Left ventricle myocardium inferior (tissue), 1 donor: ENCODE measurements around the gene KIF21A. TPM values are rescaled to one million over a fixed set of nuclear protein-coding genes. Genes with fewer than 3 reads are reported as not detected.

ENCODE experiments used
- DNase-seq: peaks from one replicate; pipeline ENCODE4 v3.0.0-alpha.2; 2020
- H3K27ac ChIP-seq: fragments of 200-600 bp; replicated peaks from 2 replicates; pipeline ENCODE4 v1.8.0; 2021
- H3K27me3 ChIP-seq: fragments of 200-600 bp; 2 replicates; pipeline ENCODE4 v1.8.0; 2021; ENCODE audit warnings: low read depth
- H3K36me3 ChIP-seq: fragments of 200-600 bp; 2 replicates; pipeline ENCODE4 v1.8.0; 2021
- H3K4me1 ChIP-seq: fragments of 200-600 bp; 2 replicates; pipeline ENCODE4 v1.8.0; 2021
- H3K4me3 ChIP-seq: fragments of 200-600 bp; 2 replicates; pipeline ENCODE4 v1.8.0; 2021; ENCODE audit warnings: mild to moderate bottlenecking, moderate library complexity
- H3K9me3 ChIP-seq: fragments of 200-600 bp; replicated peaks from 2 replicates; pipeline ENCODE4 v1.8.0; 2021
- CTCF ChIP-seq: fragments of 200-600 bp; IDR thresholded peaks from 2 replicates; pipeline ENCODE4 v1.8.0; 2021; ENCODE audit warnings: antibody characterized with exemption, mild to moderate bottlenecking, borderline replicate concordance
- intact Hi-C: fragments of 100-400 bp; cut with micrococcal nuclease; formaldehyde crosslinking; loops from one replicate; pipeline ENCODE4 v1.11.0; 2022
- total RNA-seq: library from RNA; stranded (reverse); fragmentation: NEBNext Ultra II Directional; extraction: Animal tissue kit (Norgen Biotek cat#: 25700); gene quantifications from one replicate; pipeline ENCODE4 v1.2.1, GENCODE V29; 2021
- donor health status: DM: no; HTN: yes; CAD: no; lungs with severe emphysema.

The KIF21A gene
- total RNA-seq, 1 donor from 2014 or later, result 49.8 TPM

- TF ChIP-seq CTCF, result no peak
- DNase-seq, result no peak
- intact Hi-C loops, result no loop called here
Observed at GRCh38 chr12:39368096-39368495, 74.8 kb downstream of the KIF21A start.

GRCh38 chr12:39367494-39367893 is 75.4 kb downstream of the KIF21A start:
- intact Hi-C loops, result no loop called here
- TF ChIP-seq CTCF, result no peak

More at GRCh38 chr12:39368096-39368495, 74.8 kb downstream of the KIF21A start:
- H3K27ac ChIP-seq, result no peak overlapping the region
- no peaks in the 10 kb centered on the region for H3K4me1 ChIP-seq
- peaks cover 23% of the 10 kb centered on the region for H3K36me3 ChIP-seq
- no peaks in the 10 kb centered on the region for H3K9me3 ChIP-seq
- H3K4me3 ChIP-seq, result no peak overlapping the region
- no peaks in the 10 kb centered on the region for H3K27me3 ChIP-seq

GRCh38 chr12:39365364-39366001 is 77.4 kb downstream of the KIF21A start:
- Histone ChIP-seq H3K4me3 (no peak overlapping the region), H3K27me3 (no peaks in the 10 kb centered on the region), H3K4me1 (no peaks in the 10 kb centered on the region), H3K9me3 (no peaks in the 10 kb centered on the region), H3K36me3 (peaks cover 33% of the 10 kb centered on the region), H3K27ac (no peak overlapping the region)
- intact Hi-C loops, result no loop called here
- peak; percentile 37 for TF ChIP-seq CTCF
- DNase-seq, result no peak

More at GRCh38 chr12:39367494-39367893, 75.4 kb downstream of the KIF21A start:
- H3K4me1 ChIP-seq, result no peaks in the 10 kb centered on the region
- H3K9me3 ChIP-seq, result no peaks in the 10 kb centered on the region
- DNase-seq, result no peak
- no peak overlapping the region for H3K27ac ChIP-seq
- H3K27me3 ChIP-seq, result no peaks in the 10 kb centered on the region
- H3K36me3 ChIP-seq, result peaks cover 23% of the 10 kb centered on the region
- no peak overlapping the region for H3K4me3 ChIP-seq

- no peaks in the 10 kb centered on the region for H3K27me3 ChIP-seq
Observed at GRCh38 chr12:39364196-39364595, 78.7 kb downstream of the KIF21A start.

GRCh38 chr12:39359645-39360044 is 83.3 kb downstream of the KIF21A start:
- Histone ChIP-seq H3K36me3 (peaks cover 23% of the 10 kb centered on the region), H3K4me1 (no peaks in the 10 kb centered on the region), H3K27ac (no peak overlapping the region), H3K9me3 (no peaks in the 10 kb centered on the region), H3K4me3 (no peak overlapping the region), H3K27me3 (no peaks in the 10 kb centered on the region)
- no peak for DNase-seq
- TF ChIP-seq CTCF, result no peak
- intact Hi-C loops, result no loop called here

More at GRCh38 chr12:39364196-39364595, 78.7 kb downstream of the KIF21A start:
- H3K9me3 ChIP-seq, result no peaks in the 10 kb centered on the region
- no peaks in the 10 kb centered on the region for H3K4me1 ChIP-seq
- intact Hi-C loops, result no loop called here
- H3K27ac ChIP-seq, result no peak overlapping the region
- H3K36me3 ChIP-seq, result peaks cover 26% of the 10 kb centered on the region
- H3K4me3 ChIP-seq, result no peak overlapping the region
- no peak for DNase-seq
- no peak for TF ChIP-seq CTCF
